ENCODE results near the gene DOK3.
A peak's percentile ranks its signal among the peaks of the same experiment; 100 is the strongest.

DNA sequence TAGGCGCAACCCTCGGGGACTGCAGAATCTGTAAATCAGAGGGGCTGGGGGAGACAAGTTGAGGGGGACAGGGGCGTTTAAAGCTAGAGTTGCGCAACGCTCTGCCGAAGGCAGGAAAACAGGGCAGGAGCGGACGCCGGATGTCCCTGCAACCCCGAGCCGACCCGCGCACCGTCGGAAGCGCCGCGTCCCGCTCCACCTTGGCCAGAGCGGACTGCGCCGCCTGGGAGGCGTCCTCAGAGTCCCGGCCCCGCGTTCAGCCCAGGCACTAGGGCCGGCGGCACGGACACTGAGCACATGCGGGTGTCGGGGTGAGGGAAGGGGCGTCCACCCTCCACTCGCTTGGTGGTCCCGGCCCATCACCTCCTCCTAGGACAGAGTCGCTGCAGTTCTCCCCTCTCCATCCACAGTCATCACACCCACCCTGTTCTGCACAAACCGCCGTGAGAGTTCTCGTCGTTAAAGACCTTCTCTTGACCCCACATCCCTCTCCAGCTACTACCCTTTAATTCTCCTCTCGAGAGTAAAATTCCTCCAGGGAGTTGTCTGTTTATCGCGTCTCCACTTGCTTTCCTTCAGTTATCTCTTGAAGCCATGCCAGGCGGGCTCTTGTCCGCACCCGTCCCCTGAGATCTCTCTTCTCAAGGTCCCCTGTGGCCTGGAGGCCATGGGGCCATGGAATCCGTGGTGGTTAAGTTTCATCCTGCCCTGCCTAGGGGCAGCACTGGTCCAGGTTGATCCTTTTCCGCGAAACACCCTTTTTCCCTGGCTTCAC, 11.4 kb downstream of the DOK3 start:
- TF ChIP-seq, protein P1, sequence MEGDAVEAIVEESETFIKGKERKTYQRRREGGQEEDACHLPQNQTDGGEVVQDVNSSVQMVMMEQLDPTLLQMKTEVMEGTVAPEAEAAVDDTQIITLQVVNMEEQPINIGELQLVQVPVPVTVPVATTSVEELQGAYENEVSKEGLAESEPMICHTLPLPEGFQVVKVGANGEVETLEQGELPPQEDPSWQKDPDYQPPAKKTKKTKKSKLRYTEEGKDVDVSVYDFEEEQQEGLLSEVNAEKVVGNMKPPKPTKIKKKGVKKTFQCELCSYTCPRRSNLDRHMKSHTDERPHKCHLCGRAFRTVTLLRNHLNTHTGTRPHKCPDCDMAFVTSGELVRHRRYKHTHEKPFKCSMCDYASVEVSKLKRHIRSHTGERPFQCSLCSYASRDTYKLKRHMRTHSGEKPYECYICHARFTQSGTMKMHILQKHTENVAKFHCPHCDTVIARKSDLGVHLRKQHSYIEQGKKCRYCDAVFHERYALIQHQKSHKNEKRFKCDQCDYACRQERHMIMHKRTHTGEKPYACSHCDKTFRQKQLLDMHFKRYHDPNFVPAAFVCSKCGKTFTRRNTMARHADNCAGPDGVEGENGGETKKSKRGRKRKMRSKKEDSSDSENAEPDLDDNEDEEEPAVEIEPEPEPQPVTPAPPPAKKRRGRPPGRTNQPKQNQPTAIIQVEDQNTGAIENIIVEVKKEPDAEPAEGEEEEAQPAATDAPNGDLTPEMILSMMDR (IDR thresholded peaks at IDR 0.05 in 2 of 3, conservative IDR thresholded peaks at IDR 0.05 in 1 of 3; ENCODE audit: control insufficient read depth in 2 of 3, extremely low read depth in 1 of 3, insufficient read depth in 1 of 3, low read depth in 3 of 3, low read length in 3 of 3) = no peak
- TF ChIP-seq FOXM1 (IDR thresholded peaks at IDR 0.05; ENCODE audit: low read depth, low read length) (no peak), SP1 (IDR thresholded peaks at IDR 0.05; ENCODE audit: low read depth, low read length) (no peak), EZH2 (IDR thresholded peaks at IDR 0.05; ENCODE audit: borderline replicate concordance, control insufficient read depth, low read depth, low read length) (0 out of 2 replicates have a peak, but pooled peaks have one; percentile 26)
- TF ChIP-seq, protein P2, sequence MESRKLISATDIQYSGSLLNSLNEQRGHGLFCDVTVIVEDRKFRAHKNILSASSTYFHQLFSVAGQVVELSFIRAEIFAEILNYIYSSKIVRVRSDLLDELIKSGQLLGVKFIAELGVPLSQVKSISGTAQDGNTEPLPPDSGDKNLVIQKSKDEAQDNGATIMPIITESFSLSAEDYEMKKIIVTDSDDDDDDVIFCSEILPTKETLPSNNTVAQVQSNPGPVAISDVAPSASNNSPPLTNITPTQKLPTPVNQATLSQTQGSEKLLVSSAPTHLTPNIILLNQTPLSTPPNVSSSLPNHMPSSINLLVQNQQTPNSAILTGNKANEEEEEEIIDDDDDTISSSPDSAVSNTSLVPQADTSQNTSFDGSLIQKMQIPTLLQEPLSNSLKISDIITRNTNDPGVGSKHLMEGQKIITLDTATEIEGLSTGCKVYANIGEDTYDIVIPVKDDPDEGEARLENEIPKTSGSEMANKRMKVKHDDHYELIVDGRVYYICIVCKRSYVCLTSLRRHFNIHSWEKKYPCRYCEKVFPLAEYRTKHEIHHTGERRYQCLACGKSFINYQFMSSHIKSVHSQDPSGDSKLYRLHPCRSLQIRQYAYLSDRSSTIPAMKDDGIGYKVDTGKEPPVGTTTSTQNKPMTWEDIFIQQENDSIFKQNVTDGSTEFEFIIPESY (IDR thresholded peaks at IDR 0.05) = no peak
- TF ChIP-seq, protein P3, sequence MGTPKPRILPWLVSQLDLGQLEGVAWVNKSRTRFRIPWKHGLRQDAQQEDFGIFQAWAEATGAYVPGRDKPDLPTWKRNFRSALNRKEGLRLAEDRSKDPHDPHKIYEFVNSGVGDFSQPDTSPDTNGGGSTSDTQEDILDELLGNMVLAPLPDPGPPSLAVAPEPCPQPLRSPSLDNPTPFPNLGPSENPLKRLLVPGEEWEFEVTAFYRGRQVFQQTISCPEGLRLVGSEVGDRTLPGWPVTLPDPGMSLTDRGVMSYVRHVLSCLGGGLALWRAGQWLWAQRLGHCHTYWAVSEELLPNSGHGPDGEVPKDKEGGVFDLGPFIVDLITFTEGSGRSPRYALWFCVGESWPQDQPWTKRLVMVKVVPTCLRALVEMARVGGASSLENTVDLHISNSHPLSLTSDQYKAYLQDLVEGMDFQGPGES (IDR thresholded peaks at IDR 0.05) = no peak

All from GM12878 (cell line).